ENCODE results near the gene KCNQ2. TPM values are rescaled to one million over a fixed set of nuclear protein-coding genes. Genes with fewer than 3 reads are reported as not detected.

Gene KCNQ2
- total RNA-seq, 2 experiments from 2014 or later, result not detected

DNA sequence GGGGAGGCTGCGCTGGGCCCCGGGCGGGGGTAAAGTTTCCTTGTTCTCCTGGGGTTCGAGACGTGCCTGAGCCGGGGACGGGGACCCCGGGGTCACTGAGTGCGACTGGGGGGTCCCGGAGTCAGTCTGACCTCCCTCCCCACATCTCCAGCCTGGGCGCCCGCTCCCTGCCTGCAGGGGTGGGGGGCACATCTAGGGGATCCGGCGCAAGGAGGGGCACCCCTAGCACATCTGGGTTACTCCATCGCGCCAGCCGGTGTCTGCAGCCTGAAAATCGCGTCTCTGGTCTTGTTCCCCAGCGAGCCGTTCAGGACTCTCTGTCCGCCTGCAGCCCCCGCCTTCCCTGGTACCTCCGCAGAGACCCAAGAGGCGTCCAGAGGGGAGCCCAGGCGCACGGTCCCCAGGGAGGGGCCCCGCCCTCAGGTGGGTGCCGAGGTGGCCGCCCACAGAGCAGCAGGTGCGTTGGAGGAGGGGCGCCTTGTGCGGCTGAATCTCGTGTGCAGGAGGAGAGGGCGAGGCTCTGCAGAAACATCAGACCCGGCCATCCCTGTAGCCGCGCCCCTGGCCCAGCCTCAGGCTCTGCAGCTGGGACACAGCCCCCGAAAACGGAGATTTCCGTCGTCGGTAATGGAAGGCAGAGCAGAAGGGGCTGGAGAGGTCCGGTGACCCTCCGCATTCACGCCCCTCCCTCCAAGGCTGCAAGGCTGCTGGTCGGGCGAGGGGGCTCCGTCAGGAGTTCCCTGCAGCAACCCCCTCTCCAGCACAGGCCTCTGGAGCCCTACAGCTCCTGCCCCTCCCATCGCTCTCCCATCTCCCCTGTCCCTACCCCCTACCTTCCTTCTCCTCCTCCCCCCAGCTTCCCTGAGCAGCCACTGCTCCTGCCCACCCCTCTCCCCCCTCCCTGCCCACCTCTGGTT, 110.7 kb downstream of the KCNQ2 start:
- Mint-ChIP-seq H3K27me3 (peaks cover 11% of the 10 kb centered on the region), H3K4me1 (no peaks in the 10 kb centered on the region), H3K4me3 (no peak overlapping the region), H3K9me3 (no peaks in the 10 kb centered on the region), H3K27ac (no peak overlapping the region), H3K36me3 (ENCODE audit: low read depth) (no peaks in the 10 kb centered on the region)
- ChIA-PET CTCF (no interaction called here), POLR2A (no interaction called here)
- no peak for DNase-seq

DNA sequence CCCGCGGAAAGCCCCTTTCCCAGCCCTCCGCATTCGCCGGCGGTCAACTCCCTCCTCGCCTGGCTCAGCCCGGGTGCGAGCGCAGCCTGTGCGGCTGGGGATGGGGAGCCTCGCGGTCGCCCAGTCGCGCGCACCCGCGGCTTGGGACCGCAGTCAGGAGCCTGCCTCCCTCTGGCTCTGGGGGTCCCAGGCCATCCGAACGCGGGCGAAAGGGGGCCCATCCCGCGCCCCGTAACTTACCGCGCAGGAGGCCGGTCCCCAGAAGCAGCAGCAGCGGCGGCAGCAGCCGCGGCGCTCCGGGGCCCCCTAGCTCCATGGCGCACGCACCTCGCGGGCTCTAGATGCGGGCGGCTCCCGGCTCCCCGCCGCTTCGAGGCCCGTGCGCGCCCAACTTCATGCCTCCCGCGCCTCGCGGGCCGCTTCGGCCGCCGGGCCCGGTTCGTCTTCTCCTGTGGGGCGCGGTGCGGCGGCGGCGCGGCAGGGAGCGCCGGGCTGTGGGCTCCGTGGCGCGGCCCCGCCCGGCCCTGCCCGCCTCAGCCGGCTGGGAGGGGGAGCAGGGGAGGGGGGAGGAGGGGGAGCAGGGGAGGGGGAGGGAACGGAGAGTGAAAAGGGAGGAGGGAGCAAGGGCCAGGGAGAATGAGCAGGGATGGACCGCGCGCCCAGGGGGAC, 111.5 kb downstream of the KCNQ2 start, which contains the start of gene CHRNA4:
Gene CHRNA4 (minus strand): TSS at position 500 of the 669 bp plus-strand sequence. CDS start 184 bp downstream, at position 316.
- H3K9me3 Mint-ChIP-seq, result no peaks in the 10 kb centered on the region
- POLR2A ChIA-PET, result no interaction called here
- no peak for DNase-seq
- H3K4me3 Mint-ChIP-seq, result no peak within 1 kb of the TSS
- H3K27me3 Mint-ChIP-seq, result peaks cover 11% of the 10 kb centered on the region
- H3K4me1 Mint-ChIP-seq, result no peaks in the 10 kb centered on the region
- H3K36me3 Mint-ChIP-seq (ENCODE audit: low read depth), result no peaks in the 10 kb centered on the region
- H3K27ac Mint-ChIP-seq, result no peak within 1 kb of the TSS
- CTCF ChIA-PET, result no interaction called here

GRCh38 chr20:63359937-63360849, 112.3 kb downstream of the KCNQ2 start:
- H3K36me3 Mint-ChIP-seq (ENCODE audit: low read depth), result no peaks in the 10 kb centered on the region
- CTCF ChIA-PET, result no interaction called here
- H3K9me3 Mint-ChIP-seq, result no peaks in the 10 kb centered on the region
- POLR2A ChIA-PET, result interaction anchor here (0.6 kb wide), 1 partner anchor 1057 kb away, joined by 3 read pairs; the partner anchor contains the start of gene ADRM1
- no peaks in the 10 kb centered on the region for H3K4me1 Mint-ChIP-seq
- H3K4me3 Mint-ChIP-seq, result no peak overlapping the region
- H3K27me3 Mint-ChIP-seq, result peaks cover 11% of the 10 kb centered on the region
- H3K27ac Mint-ChIP-seq, result no peak overlapping the region
- no peak for DNase-seq

DNA sequence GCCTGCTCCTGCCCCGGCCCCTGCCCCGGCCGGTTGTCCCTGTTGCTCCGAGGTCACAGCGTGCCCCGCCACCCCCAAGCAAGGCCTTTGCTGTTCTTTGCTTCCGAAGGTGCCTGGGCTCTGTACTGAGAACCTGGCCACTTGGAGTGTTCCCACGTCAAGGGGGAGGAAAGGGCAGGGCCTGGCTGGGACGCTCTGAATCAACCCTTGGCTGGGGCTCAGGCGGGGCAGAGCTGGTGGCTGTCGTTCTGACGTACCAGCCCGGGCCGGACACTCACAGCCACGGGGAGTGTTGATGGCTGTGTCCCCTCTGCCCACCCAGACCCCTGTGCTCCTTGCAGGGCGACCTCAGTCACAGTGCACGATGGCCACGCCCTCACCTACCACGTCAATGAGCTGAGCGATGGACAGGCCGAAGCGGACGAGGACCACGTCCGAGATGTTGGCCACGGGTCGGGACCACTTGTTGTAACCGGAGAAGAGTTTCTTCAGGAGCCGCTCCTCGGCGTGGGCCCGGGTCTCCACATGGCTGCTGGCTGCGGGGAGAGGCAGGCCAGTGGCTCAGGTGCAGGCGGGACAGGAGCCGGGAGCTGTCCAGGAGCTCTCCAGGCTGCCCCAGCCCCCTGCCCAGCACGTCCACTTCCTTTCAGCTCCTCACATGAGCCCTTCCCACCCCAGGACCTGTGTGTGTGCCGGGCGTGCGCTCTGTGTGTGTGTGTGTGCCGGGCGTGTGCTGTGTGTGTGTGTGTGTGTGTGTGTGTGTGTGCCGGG, 113.1 kb downstream of the KCNQ2 start:
- CTCF ChIA-PET, result no interaction called here
- Mint-ChIP-seq H3K36me3 (ENCODE audit: low read depth) (no peaks in the 10 kb centered on the region), H3K9me3 (no peaks in the 10 kb centered on the region), H3K4me1 (no peaks in the 10 kb centered on the region), H3K27me3 (peaks cover 11% of the 10 kb centered on the region), H3K4me3 (no peak overlapping the region), H3K27ac (no peak overlapping the region)
- no peak for DNase-seq
- POLR2A ChIA-PET, result interaction anchor here (0.6 kb wide), 1 partner anchor 1057 kb away, joined by 3 read pairs; the partner anchor contains the start of gene ADRM1

DNA sequence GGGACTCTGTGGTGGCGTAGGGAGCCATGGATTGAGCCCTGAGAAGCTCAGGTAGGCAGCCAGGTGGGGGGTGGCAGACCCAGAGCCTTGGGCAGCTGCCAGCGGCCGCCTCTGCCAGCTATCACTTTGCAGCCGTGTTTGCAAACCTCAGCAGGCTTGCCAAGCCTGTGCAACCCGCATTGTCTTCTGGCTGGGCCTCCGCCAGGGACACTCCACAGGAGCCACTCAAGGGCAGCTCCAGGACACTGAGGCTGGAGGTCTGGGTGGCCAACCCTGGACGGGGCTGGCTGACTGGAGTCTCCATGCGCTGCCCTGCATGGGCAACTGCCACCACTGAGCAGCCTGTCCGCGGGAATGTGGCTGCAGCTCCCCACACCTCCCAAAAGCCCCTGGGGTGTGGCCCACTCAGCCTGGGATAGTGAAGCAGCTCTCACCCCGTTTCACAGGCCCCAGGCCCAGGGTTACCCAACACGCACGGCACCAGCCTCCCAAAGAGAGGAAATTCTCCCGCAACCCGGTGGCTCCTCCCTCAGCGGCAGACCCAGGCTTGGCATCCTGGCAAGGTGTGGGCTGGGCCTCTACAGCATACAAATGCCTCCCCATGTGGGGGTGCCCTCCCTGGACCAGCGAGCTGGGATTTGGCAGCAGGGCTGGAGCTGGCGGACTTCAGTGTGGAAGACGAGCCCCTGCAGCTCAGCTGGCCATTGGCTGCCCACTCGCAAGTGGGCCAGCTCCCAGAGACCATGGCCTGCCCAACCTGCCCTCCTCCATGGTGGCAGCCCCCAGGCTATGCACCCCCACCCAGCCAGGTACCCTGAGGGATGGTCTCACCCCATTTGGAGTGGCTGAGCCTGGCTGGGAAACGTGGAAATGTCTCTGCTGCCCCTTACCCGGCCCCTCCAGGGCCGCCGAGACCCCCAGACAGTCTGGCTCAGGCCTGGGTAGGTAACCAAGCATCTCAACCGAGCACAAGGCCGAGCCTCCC, 114.2 kb downstream of the KCNQ2 start:
- no peaks in the 10 kb centered on the region for H3K4me1 Mint-ChIP-seq
- ChIA-PET CTCF (no interaction called here), POLR2A (no interaction called here)
- H3K27ac Mint-ChIP-seq, result no peak overlapping the region
- no peaks in the 10 kb centered on the region for H3K9me3 Mint-ChIP-seq
- H3K36me3 Mint-ChIP-seq (ENCODE audit: low read depth), result no peaks in the 10 kb centered on the region
- peaks cover 11% of the 10 kb centered on the region for H3K27me3 Mint-ChIP-seq
- no peak overlapping the region for H3K4me3 Mint-ChIP-seq
- DNase-seq, result no peak

DNA sequence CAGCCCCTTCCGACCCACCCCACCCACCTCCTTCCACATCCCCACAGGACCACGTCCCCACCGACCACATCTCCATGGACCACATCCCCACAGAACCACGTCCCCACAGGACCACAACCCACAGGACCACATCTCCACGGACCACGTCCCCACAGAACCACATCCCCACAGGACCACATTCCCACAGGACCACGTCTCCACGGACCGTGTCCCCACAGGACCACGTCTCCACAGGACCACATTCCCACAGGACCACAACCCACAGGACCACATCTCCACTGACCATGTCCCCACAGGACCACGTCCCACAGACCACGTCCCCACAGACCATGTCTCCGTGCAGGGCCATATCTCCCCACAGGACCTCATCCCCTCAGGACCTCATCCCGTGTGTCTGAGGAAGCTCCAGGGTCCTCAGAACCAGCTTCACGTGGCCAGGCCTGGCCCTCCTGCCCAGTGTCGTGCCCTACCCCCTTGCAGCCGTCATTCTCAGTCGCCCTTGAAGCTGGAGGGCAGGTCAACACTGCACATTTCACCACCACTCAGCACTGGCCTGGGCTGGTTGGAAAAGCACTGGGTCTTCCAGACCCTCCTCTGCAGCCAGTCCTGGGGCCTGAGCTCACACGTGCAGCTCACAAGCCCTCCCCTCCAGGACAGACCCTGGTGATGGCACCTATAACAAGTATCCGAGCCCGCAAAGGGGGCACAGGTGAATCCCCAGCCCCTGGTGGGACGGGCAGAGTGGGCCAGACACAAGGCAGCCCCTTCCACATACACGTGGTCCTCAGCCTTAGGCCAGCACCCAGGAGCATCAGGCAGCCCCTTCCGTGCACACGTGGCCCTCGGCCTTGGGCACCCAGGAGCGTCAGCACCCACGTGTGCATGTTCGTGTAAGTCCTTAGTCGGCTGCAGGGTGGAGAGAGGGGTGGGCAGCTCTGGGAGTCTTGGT, 115.2 kb downstream of the KCNQ2 start:
- Mint-ChIP-seq H3K9me3 (no peaks in the 10 kb centered on the region), H3K27ac (no peak overlapping the region), H3K36me3 (ENCODE audit: low read depth) (no peaks in the 10 kb centered on the region), H3K27me3 (peaks cover 5% of the 10 kb centered on the region), H3K4me3 (no peak overlapping the region), H3K4me1 (no peaks in the 10 kb centered on the region)
- no peak for DNase-seq
- CTCF ChIA-PET, result no interaction called here
- POLR2A ChIA-PET, result no interaction called here

- H3K9me3 Mint-ChIP-seq, result no peaks in the 10 kb centered on the region
- no peak overlapping the region for H3K27ac Mint-ChIP-seq
- no peaks in the 10 kb centered on the region for H3K36me3 Mint-ChIP-seq (ENCODE audit: low read depth)
- peaks cover 5% of the 10 kb centered on the region for H3K27me3 Mint-ChIP-seq
- ChIA-PET POLR2A (no interaction called here), CTCF (no interaction called here)
- no peak for DNase-seq
- no peaks in the 10 kb centered on the region for H3K4me1 Mint-ChIP-seq
- no peak overlapping the region for H3K4me3 Mint-ChIP-seq
Observed at GRCh38 chr20:63356511-63356910, 115.9 kb downstream of the KCNQ2 start.

- Mint-ChIP-seq H3K27me3 (peaks cover 5% of the 10 kb centered on the region), H3K9me3 (peaks cover under 1% of the 10 kb centered on the region), H3K27ac (no peak overlapping the region), H3K36me3 (ENCODE audit: low read depth) (no peaks in the 10 kb centered on the region), H3K4me3 (no peak overlapping the region), H3K4me1 (no peaks in the 10 kb centered on the region)
- POLR2A ChIA-PET, result no interaction called here
- CTCF ChIA-PET, result no interaction called here
- no peak for DNase-seq
Observed at GRCh38 chr20:63355781-63356295, 116.6 kb downstream of the KCNQ2 start.

DNA sequence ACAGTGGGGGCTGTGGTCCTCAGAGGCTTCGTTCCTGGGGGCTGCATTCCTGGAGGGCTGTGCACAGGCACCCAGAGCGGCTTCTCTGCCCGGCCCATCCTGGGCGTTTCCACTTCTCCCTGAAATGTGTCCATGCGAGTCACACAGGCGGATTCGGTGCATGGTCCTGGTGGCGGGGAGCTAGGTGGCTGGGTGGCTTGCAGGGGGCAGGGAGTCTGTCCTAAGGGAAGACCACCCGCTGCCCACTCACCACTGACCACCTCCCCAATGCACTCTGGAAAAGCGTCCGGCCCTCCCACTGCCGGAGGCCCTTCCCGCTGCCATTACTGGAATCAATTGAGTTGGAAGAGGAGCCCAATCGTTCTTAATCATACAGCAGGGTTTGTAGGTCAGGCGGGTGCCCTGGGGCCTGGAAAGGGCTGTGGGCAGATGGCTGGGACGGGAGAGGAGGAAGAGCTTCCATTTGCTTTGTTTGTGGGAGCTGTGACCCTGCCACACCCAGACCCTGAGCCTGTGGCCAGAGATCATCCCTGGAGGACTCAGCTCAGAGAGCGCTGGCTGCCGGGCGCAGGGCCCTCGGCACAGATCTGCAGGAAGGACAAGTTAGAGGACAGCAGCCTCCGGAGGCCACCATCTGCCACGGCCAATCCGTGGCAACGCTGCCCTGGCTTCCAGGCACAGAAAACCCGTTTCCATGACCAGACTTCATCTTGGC, 117.7 kb downstream of the KCNQ2 start:
- Mint-ChIP-seq H3K27me3 (peaks cover under 1% of the 10 kb centered on the region), H3K4me1 (no peaks in the 10 kb centered on the region), H3K9me3 (peaks cover 7% of the 10 kb centered on the region), H3K36me3 (ENCODE audit: low read depth) (peaks cover 6% of the 10 kb centered on the region), H3K4me3 (no peak overlapping the region), H3K27ac (no peak overlapping the region)
- POLR2A ChIA-PET, result no interaction called here
- CTCF ChIA-PET, result no interaction called here
- no peak for DNase-seq

- POLR2A ChIA-PET, result no interaction called here
- DNase-seq, result no peak
- Mint-ChIP-seq H3K9me3 (peaks cover 7% of the 10 kb centered on the region), H3K27ac (no peak overlapping the region), H3K4me1 (no peaks in the 10 kb centered on the region), H3K4me3 (no peak overlapping the region), H3K36me3 (ENCODE audit: low read depth) (peaks cover 6% of the 10 kb centered on the region), H3K27me3 (no peaks in the 10 kb centered on the region)
- CTCF ChIA-PET, result no interaction called here
Observed at GRCh38 chr20:63352811-63353221, 119.6 kb downstream of the KCNQ2 start.
